ENCODE measurements around the gene NUP35.
"Not testable (repeated sequence)": the region's sequence is repeated elsewhere in the genome, so short reads cannot be mapped to it uniquely, and the experiment has no call there.

Gene NUP35

GRCh38 chr2:183166976-183167375, 42.7 kb downstream of the NUP35 start:
- not testable (repeated sequence) for H3K79me2 ChIP-seq (ENCODE audit: control insufficient read depth, insufficient read depth, low read length, unreplicated experiment)

GRCh38 chr2:183172220-183172887, 48.1 kb downstream of the NUP35 start:
- Histone ChIP-seq H3K79me2 (ENCODE audit: control insufficient read depth, insufficient read depth, low read length, unreplicated experiment) (peaks cover 4% of the 10 kb centered on the region), H3K27ac (ENCODE audit: low read depth, low read length) (no peak overlapping the region), H3K4me3 (ENCODE audit: low read depth, low read length) (no peak overlapping the region), H3K4me1 (ENCODE audit: control insufficient read depth, insufficient read depth, low read length, unreplicated experiment) (no peaks in the 10 kb centered on the region), H2AFZ (ENCODE audit: low read length, unreplicated experiment) (no peak overlapping the region), H3K36me3 (ENCODE audit: insufficient read depth, low read length) (peaks cover 2% of the 10 kb centered on the region; the same call in 1 of the 2 replicates), H3K27me3 (ENCODE audit: insufficient read depth, low read length) (no peaks in the 10 kb centered on the region)

More at GRCh38 chr2:183166976-183167375, 42.7 kb downstream of the NUP35 start:
- not testable (repeated sequence) for H3K27ac ChIP-seq (ENCODE audit: low read depth, low read length); H3K4me1 ChIP-seq (ENCODE audit: control insufficient read depth, insufficient read depth, low read length, unreplicated experiment); H3K27me3 ChIP-seq (ENCODE audit: insufficient read depth, low read length); H3K4me3 ChIP-seq (ENCODE audit: low read depth, low read length); H2AFZ ChIP-seq (ENCODE audit: low read length, unreplicated experiment)
- H3K36me3 ChIP-seq (ENCODE audit: insufficient read depth, low read length), result peaks cover 27% of the 10 kb centered on the region

- H2AFZ ChIP-seq (ENCODE audit: low read length, unreplicated experiment), result no peak overlapping the region
- peaks cover 33% of the 10 kb centered on the region for H3K36me3 ChIP-seq (ENCODE audit: insufficient read depth, low read length)
Observed at GRCh38 chr2:183179156-183179555, 54.9 kb downstream of the NUP35 start.

GRCh38 chr2:183185534-183185933, 61.3 kb downstream of the NUP35 start:
- Histone ChIP-seq H3K79me2 (ENCODE audit: control insufficient read depth, insufficient read depth, low read length, unreplicated experiment) (peaks cover 8% of the 10 kb centered on the region), H3K4me3 (ENCODE audit: low read depth, low read length) (no peak overlapping the region), H3K27me3 (ENCODE audit: insufficient read depth, low read length) (no peaks in the 10 kb centered on the region), H3K27ac (ENCODE audit: low read depth, low read length) (no peak overlapping the region), H3K4me1 (ENCODE audit: control insufficient read depth, insufficient read depth, low read length, unreplicated experiment) (no peaks in the 10 kb centered on the region), H2AFZ (ENCODE audit: low read length, unreplicated experiment) (no peak overlapping the region), H3K36me3 (ENCODE audit: insufficient read depth, low read length) (peaks cover 29% of the 10 kb centered on the region)

More at GRCh38 chr2:183179156-183179555, 54.9 kb downstream of the NUP35 start:
- Histone ChIP-seq H3K27me3 (ENCODE audit: insufficient read depth, low read length) (no peaks in the 10 kb centered on the region), H3K4me1 (ENCODE audit: control insufficient read depth, insufficient read depth, low read length, unreplicated experiment) (no peaks in the 10 kb centered on the region), H3K27ac (ENCODE audit: low read depth, low read length) (no peak overlapping the region), H3K4me3 (ENCODE audit: low read depth, low read length) (no peak overlapping the region), H3K79me2 (ENCODE audit: control insufficient read depth, insufficient read depth, low read length, unreplicated experiment) (no peaks in the 10 kb centered on the region)

- Histone ChIP-seq H3K4me1 (ENCODE audit: control insufficient read depth, insufficient read depth, low read length, unreplicated experiment) (no peaks in the 10 kb centered on the region), H3K36me3 (ENCODE audit: insufficient read depth, low read length) (peaks cover 29% of the 10 kb centered on the region), H3K79me2 (ENCODE audit: control insufficient read depth, insufficient read depth, low read length, unreplicated experiment) (peaks cover 8% of the 10 kb centered on the region), H2AFZ (ENCODE audit: low read length, unreplicated experiment) (no peak overlapping the region), H3K27me3 (ENCODE audit: insufficient read depth, low read length) (no peaks in the 10 kb centered on the region), H3K4me3 (ENCODE audit: low read depth, low read length) (no peak overlapping the region), H3K27ac (ENCODE audit: low read depth, low read length) (no peak overlapping the region)
Observed at GRCh38 chr2:183186296-183186695, 62.1 kb downstream of the NUP35 start.

GRCh38 chr2:183186766-183187165, 62.5 kb downstream of the NUP35 start:
- H3K36me3 ChIP-seq (ENCODE audit: insufficient read depth, low read length), result peaks cover 25% of the 10 kb centered on the region
- peaks cover 8% of the 10 kb centered on the region for H3K79me2 ChIP-seq (ENCODE audit: control insufficient read depth, insufficient read depth, low read length, unreplicated experiment)
- H3K27ac ChIP-seq (ENCODE audit: low read depth, low read length), result no peak overlapping the region
- no peaks in the 10 kb centered on the region for H3K4me1 ChIP-seq (ENCODE audit: control insufficient read depth, insufficient read depth, low read length, unreplicated experiment)
- no peak overlapping the region for H3K4me3 ChIP-seq (ENCODE audit: low read depth, low read length)
- H3K27me3 ChIP-seq (ENCODE audit: insufficient read depth, low read length), result no peaks in the 10 kb centered on the region
- no peak overlapping the region for H2AFZ ChIP-seq (ENCODE audit: low read length, unreplicated experiment)

- no peaks in the 10 kb centered on the region for H3K27me3 ChIP-seq (ENCODE audit: insufficient read depth, low read length)
- no peak overlapping the region for H3K4me3 ChIP-seq (ENCODE audit: low read depth, low read length)
- no peaks in the 10 kb centered on the region for H3K79me2 ChIP-seq (ENCODE audit: control insufficient read depth, insufficient read depth, low read length, unreplicated experiment)
- H3K36me3 ChIP-seq (ENCODE audit: insufficient read depth, low read length), result no peaks in the 10 kb centered on the region
- H2AFZ ChIP-seq (ENCODE audit: low read length, unreplicated experiment), result no peak overlapping the region
- H3K27ac ChIP-seq (ENCODE audit: low read depth, low read length), result no peak overlapping the region
- H3K4me1 ChIP-seq (ENCODE audit: control insufficient read depth, insufficient read depth, low read length, unreplicated experiment), result no peaks in the 10 kb centered on the region
Observed at GRCh38 chr2:183192343-183192742, 68.1 kb downstream of the NUP35 start.

- Histone ChIP-seq H3K27me3 (ENCODE audit: insufficient read depth, low read length) (no peaks in the 10 kb centered on the region), H2AFZ (ENCODE audit: low read length, unreplicated experiment) (no peak overlapping the region), H3K79me2 (ENCODE audit: control insufficient read depth, insufficient read depth, low read length, unreplicated experiment) (no peaks in the 10 kb centered on the region), H3K27ac (ENCODE audit: low read depth, low read length) (no peak overlapping the region), H3K4me3 (ENCODE audit: low read depth, low read length) (no peak overlapping the region), H3K36me3 (ENCODE audit: insufficient read depth, low read length) (no peaks in the 10 kb centered on the region), H3K4me1 (ENCODE audit: control insufficient read depth, insufficient read depth, low read length, unreplicated experiment) (no peaks in the 10 kb centered on the region)
Observed at GRCh38 chr2:183193904-183194303, 69.7 kb downstream of the NUP35 start.

- H3K36me3 ChIP-seq (ENCODE audit: insufficient read depth, low read length), result no peaks in the 10 kb centered on the region
- H3K27ac ChIP-seq (ENCODE audit: low read depth, low read length), result no peak overlapping the region
- no peaks in the 10 kb centered on the region for H3K27me3 ChIP-seq (ENCODE audit: insufficient read depth, low read length)
- no peaks in the 10 kb centered on the region for H3K4me1 ChIP-seq (ENCODE audit: control insufficient read depth, insufficient read depth, low read length, unreplicated experiment)
- no peak overlapping the region for H3K4me3 ChIP-seq (ENCODE audit: low read depth, low read length)
- H2AFZ ChIP-seq (ENCODE audit: low read length, unreplicated experiment), result no peak overlapping the region
- H3K79me2 ChIP-seq (ENCODE audit: control insufficient read depth, insufficient read depth, low read length, unreplicated experiment), result no peaks in the 10 kb centered on the region
Observed at GRCh38 chr2:183195397-183195796, 71.2 kb downstream of the NUP35 start.

GRCh38 chr2:183195998-183196409, 71.8 kb downstream of the NUP35 start:
- Histone ChIP-seq H3K79me2 (ENCODE audit: control insufficient read depth, insufficient read depth, low read length, unreplicated experiment) (no peaks in the 10 kb centered on the region), H3K36me3 (ENCODE audit: insufficient read depth, low read length) (no peaks in the 10 kb centered on the region), H3K27ac (ENCODE audit: low read depth, low read length) (no peak overlapping the region), H3K4me3 (ENCODE audit: low read depth, low read length) (no peak overlapping the region), H3K4me1 (ENCODE audit: control insufficient read depth, insufficient read depth, low read length, unreplicated experiment) (no peaks in the 10 kb centered on the region), H2AFZ (ENCODE audit: low read length, unreplicated experiment) (no peak overlapping the region), H3K27me3 (ENCODE audit: insufficient read depth, low read length) (no peaks in the 10 kb centered on the region)

- no peaks in the 10 kb centered on the region for H3K4me1 ChIP-seq (ENCODE audit: control insufficient read depth, insufficient read depth, low read length, unreplicated experiment)
- no peaks in the 10 kb centered on the region for H3K27me3 ChIP-seq (ENCODE audit: insufficient read depth, low read length)
- no peaks in the 10 kb centered on the region for H3K79me2 ChIP-seq (ENCODE audit: control insufficient read depth, insufficient read depth, low read length, unreplicated experiment)
- H3K4me3 ChIP-seq (ENCODE audit: low read depth, low read length), result no peak overlapping the region
- no peak overlapping the region for H3K27ac ChIP-seq (ENCODE audit: low read depth, low read length)
- 0 out of 2 replicates have a peak, but pooled peaks cover 3% of the 10 kb centered on the region for H3K36me3 ChIP-seq (ENCODE audit: insufficient read depth, low read length)
- no peak overlapping the region for H2AFZ ChIP-seq (ENCODE audit: low read length, unreplicated experiment)
Observed at GRCh38 chr2:183204397-183204796, 80.2 kb downstream of the NUP35 start.
